ENCODE data around the gene CORO2A.

CORO2A gene

DNA sequence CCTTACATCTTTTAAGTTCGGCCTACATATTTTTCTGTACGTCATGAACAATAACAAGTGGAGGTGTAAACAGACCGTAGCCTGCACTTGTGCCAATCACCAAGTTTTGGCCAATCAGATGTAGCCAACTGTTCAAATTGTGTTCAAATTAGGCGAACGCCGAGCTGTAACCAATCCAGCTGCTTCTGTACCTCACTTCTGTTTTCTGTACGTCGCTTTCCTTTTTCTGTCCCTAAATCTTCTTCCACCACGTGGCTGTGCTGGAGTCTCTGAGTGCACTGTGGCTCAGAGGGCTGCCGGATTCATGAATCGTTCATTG, 99.9 kb downstream of the CORO2A start:
- H3K36me3 ChIP-seq (ENCODE audit: control insufficient read depth in 2 of 2, insufficient read depth in 1 of 2, low read length in 2 of 2), result peaks cover 0 to 32% of the 10 kb centered on the region in 2 experiments; a peak in 2 of 3 replicates
- no peaks in the 10 kb centered on the region for H3K9me3 ChIP-seq (ENCODE audit: control insufficient read depth, insufficient read depth, low read depth, low read length)
- POLR2A ChIA-PET, result no interaction called here
- no peak for TF ChIP-seq ZFHX2 (tag by site-specific recombination; conservative IDR thresholded peaks at IDR 0.05)
- TF ChIP-seq, protein P1, sequence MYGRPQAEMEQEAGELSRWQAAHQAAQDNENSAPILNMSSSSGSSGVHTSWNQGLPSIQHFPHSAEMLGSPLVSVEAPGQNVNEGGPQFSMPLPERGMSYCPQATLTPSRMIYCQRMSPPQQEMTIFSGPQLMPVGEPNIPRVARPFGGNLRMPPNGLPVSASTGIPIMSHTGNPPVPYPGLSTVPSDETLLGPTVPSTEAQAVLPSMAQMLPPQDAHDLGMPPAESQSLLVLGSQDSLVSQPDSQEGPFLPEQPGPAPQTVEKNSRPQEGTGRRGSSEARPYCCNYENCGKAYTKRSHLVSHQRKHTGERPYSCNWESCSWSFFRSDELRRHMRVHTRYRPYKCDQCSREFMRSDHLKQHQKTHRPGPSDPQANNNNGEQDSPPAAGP (tag by site-specific recombination; IDR thresholded peaks at IDR 0.05), result no peak
- TF ChIP-seq, protein P2, sequence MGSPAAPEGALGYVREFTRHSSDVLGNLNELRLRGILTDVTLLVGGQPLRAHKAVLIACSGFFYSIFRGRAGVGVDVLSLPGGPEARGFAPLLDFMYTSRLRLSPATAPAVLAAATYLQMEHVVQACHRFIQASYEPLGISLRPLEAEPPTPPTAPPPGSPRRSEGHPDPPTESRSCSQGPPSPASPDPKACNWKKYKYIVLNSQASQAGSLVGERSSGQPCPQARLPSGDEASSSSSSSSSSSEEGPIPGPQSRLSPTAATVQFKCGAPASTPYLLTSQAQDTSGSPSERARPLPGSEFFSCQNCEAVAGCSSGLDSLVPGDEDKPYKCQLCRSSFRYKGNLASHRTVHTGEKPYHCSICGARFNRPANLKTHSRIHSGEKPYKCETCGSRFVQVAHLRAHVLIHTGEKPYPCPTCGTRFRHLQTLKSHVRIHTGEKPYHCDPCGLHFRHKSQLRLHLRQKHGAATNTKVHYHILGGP (tag by site-specific recombination; IDR thresholded peaks at IDR 0.05), result no peak
- TF ChIP-seq, protein P3, sequence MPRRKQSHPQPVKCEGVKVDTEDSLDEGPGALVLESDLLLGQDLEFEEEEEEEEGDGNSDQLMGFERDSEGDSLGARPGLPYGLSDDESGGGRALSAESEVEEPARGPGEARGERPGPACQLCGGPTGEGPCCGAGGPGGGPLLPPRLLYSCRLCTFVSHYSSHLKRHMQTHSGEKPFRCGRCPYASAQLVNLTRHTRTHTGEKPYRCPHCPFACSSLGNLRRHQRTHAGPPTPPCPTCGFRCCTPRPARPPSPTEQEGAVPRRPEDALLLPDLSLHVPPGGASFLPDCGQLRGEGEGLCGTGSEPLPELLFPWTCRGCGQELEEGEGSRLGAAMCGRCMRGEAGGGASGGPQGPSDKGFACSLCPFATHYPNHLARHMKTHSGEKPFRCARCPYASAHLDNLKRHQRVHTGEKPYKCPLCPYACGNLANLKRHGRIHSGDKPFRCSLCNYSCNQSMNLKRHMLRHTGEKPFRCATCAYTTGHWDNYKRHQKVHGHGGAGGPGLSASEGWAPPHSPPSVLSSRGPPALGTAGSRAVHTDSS (tag by site-specific recombination; IDR thresholded peaks at IDR 0.05), result no peak
- TF ChIP-seq ZNF501 (tag by site-specific recombination; IDR thresholded peaks at IDR 0.05), result no peak
- no peak for TF ChIP-seq ZNF354C (tag by site-specific recombination; IDR thresholded peaks at IDR 0.05; ENCODE audit: borderline replicate concordance, low read depth)
- TF ChIP-seq ZBTB1 (tag by site-specific recombination; IDR thresholded peaks at IDR 0.05), result no peak
- no peak for TF ChIP-seq ZNF837 (tag by site-specific recombination; IDR thresholded peaks at IDR 0.05)
- TF ChIP-seq ZNF701 (tag by site-specific recombination; IDR thresholded peaks at IDR 0.05), result no peak
- TF ChIP-seq ZNF747 (tag by site-specific recombination; IDR thresholded peaks at IDR 0.05), result no peak
- no peak for TF ChIP-seq ZNF707 (tag by site-specific recombination; IDR thresholded peaks at IDR 0.05)
- TF ChIP-seq ZNF335 (tag by site-specific recombination; conservative IDR thresholded peaks at IDR 0.05), result no peak
- TF ChIP-seq ZNF621 (tag by site-specific recombination; IDR thresholded peaks at IDR 0.05), result no peak
- no peak for TF ChIP-seq ZNF391 (tag by site-specific recombination; IDR thresholded peaks at IDR 0.05; ENCODE audit: borderline replicate concordance, low read depth)
- no peak for TF ChIP-seq ZNF624 (tag by site-specific recombination; IDR thresholded peaks at IDR 0.05)
- no peak for TF ChIP-seq ZFP41 (tag by site-specific recombination; IDR thresholded peaks at IDR 0.05; ENCODE audit: borderline replicate concordance)
- TF ChIP-seq, protein P4, sequence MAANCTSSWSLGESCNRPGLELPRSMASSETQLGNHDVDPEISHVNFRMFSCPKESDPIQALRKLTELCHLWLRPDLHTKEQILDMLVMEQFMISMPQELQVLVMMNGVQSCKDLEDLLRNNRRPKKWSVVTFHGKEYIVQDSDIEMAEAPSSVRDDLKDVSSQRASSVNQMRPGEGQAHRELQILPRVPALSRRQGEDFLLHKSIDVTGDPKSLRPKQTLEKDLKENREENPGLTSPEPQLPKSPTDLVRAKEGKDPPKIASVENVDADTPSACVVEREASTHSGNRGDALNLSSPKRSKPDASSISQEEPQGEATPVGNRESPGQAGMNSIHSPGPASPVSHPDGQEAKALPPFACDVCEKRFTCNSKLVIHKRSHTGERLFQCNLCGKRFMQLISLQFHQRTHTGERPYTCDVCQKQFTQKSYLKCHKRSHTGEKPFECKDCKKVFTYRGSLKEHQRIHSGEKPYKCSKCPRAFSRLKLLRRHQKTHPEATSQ (tag by site-specific recombination; IDR thresholded peaks at IDR 0.05), result no peak
- no peak for TF ChIP-seq ZNF138 (tag by site-specific recombination; IDR thresholded peaks at IDR 0.05; ENCODE audit: borderline replicate concordance)
- no peak for TF ChIP-seq GLIS1 (tag by site-specific recombination; IDR thresholded peaks at IDR 0.05)
- TF ChIP-seq, protein P5, sequence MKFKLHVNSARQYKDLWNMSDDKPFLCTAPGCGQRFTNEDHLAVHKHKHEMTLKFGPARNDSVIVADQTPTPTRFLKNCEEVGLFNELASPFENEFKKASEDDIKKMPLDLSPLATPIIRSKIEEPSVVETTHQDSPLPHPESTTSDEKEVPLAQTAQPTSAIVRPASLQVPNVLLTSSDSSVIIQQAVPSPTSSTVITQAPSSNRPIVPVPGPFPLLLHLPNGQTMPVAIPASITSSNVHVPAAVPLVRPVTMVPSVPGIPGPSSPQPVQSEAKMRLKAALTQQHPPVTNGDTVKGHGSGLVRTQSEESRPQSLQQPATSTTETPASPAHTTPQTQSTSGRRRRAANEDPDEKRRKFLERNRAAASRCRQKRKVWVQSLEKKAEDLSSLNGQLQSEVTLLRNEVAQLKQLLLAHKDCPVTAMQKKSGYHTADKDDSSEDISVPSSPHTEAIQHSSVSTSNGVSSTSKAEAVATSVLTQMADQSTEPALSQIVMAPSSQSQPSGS (tag by site-specific recombination; IDR thresholded peaks at IDR 0.05; ENCODE audit: low read depth), result no peak
- no peak overlapping the region for H3K4me3 ChIP-seq (ENCODE audit: low read depth, low read length)
- H3K4me1 ChIP-seq (ENCODE audit: control insufficient read depth, insufficient read depth, low read length), result no peaks in the 10 kb centered on the region
- CTCF ChIA-PET, result interaction anchor here (0.6 to 1.9 kb wide), 3 partner anchors 18 to 58 kb away, joined by 3 to 5 read pairs (median 4); no protein-coding TSS in a partner anchor
- no peak overlapping the region for H3K27ac ChIP-seq (ENCODE audit: extremely low read depth, low read depth, low read length)
